Parathyroid adenoma (tissue), 2 donors: ENCODE results near the gene TNFAIP3.

Experiments used
- H2AFZ ChIP-seq: fragments of 300-600 bp; sonication (generic); one replicate; pipeline ENCODE4 v1.7.0; 2017; ENCODE audit warnings: antibody characterized with exemption, mild to moderate bottlenecking
- H3K27ac ChIP-seq: fragments of 300-600 bp; sonication (generic); one replicate; pipeline ENCODE4 v1.7.0; 2017
- H3K27me3 ChIP-seq: fragments of 300-600 bp; sonication (generic); one replicate; pipeline ENCODE4 v1.7.0; 2017; ENCODE audit warnings: low read length; ENCODE audit not compliant: control insufficient read depth, insufficient read depth
- H3K36me3 ChIP-seq: fragments of 300-600 bp; sonication (generic); one replicate; pipeline ENCODE4 v1.7.0; 2017; ENCODE audit warnings: low read length; ENCODE audit not compliant: control insufficient read depth, insufficient read depth
- H3K4me1 ChIP-seq: fragments of 300-600 bp; sonication (generic); one replicate; pipeline ENCODE4 v1.7.0; 2017; ENCODE audit warnings: control low read depth
- H3K4me2 ChIP-seq: fragments of 300-600 bp; sonication (generic); one replicate; pipeline ENCODE4 v1.7.0; 2017; ENCODE audit warnings: low read length
- H3K4me3 ChIP-seq: fragments of 300-600 bp; sonication (generic); one replicate; pipeline ENCODE4 v1.7.0; 2017; ENCODE audit warnings: low read depth, low read length
- H3K79me2 ChIP-seq: fragments of 300-600 bp; sonication (generic); one replicate; pipeline ENCODE4 v1.7.0; 2017; ENCODE audit warnings: control low read depth
- H3K9ac ChIP-seq: fragments of 300-600 bp; sonication (generic); one replicate; pipeline ENCODE4 v1.7.0; 2017; ENCODE audit warnings: mild to moderate bottlenecking
- H3K9me3 ChIP-seq: fragments of 300-600 bp; sonication (generic); one replicate; pipeline ENCODE4 v1.7.0; 2017; ENCODE audit warnings: low read length; ENCODE audit not compliant: control insufficient read depth
- CTCF ChIP-seq: fragments of 300-600 bp; sonication (generic); IDR thresholded peaks from one replicate; pipeline ENCODE4 v1.7.0; 2017; ENCODE audit warnings: antibody characterized with exemption, mild to moderate bottlenecking
- donor health status: primary hyperparathyroidism.

The TNFAIP3 gene

GRCh38 chr6:137874204-137875057, 7.4 kb downstream of the TNFAIP3 start:
- Histone ChIP-seq H2AFZ (no peak overlapping the region), H3K27ac (no peak overlapping the region), H3K79me2 (no peaks in the 10 kb centered on the region), H3K27me3 (no peaks in the 10 kb centered on the region), H3K9ac (no peak overlapping the region), H3K4me3 (no peak overlapping the region), H3K4me2 (no peak overlapping the region), H3K36me3 (no peaks in the 10 kb centered on the region), H3K4me1 (no peaks in the 10 kb centered on the region), H3K9me3 (no peaks in the 10 kb centered on the region)
- no peak for TF ChIP-seq CTCF

- no peaks in the 10 kb centered on the region for H3K9me3 ChIP-seq
- no peak for TF ChIP-seq CTCF
- H3K4me3 ChIP-seq = no peak overlapping the region
- H3K9ac ChIP-seq = no peak overlapping the region
- no peak overlapping the region for H2AFZ ChIP-seq
- H3K27me3 ChIP-seq = no peaks in the 10 kb centered on the region
- H3K4me1 ChIP-seq = no peaks in the 10 kb centered on the region
- no peak overlapping the region for H3K4me2 ChIP-seq
- H3K36me3 ChIP-seq = no peaks in the 10 kb centered on the region
- no peak overlapping the region for H3K27ac ChIP-seq
- H3K79me2 ChIP-seq = no peaks in the 10 kb centered on the region
Measured at GRCh38 chr6:137875058-137875520, 8.0 kb downstream of the TNFAIP3 start.

GRCh38 chr6:137875606-137876005, 8.5 kb downstream of the TNFAIP3 start:
- no peaks in the 10 kb centered on the region for H3K4me1 ChIP-seq
- no peaks in the 10 kb centered on the region for H3K36me3 ChIP-seq
- no peak overlapping the region for H3K27ac ChIP-seq
- H3K27me3 ChIP-seq = no peaks in the 10 kb centered on the region
- no peak overlapping the region for H3K4me2 ChIP-seq
- no peak overlapping the region for H2AFZ ChIP-seq
- TF ChIP-seq CTCF = no peak
- H3K9ac ChIP-seq = no peak overlapping the region
- no peaks in the 10 kb centered on the region for H3K79me2 ChIP-seq
- no peak overlapping the region for H3K4me3 ChIP-seq
- H3K9me3 ChIP-seq = no peaks in the 10 kb centered on the region

- Histone ChIP-seq H3K9me3 (no peaks in the 10 kb centered on the region), H3K79me2 (no peaks in the 10 kb centered on the region), H3K4me2 (no peak overlapping the region), H3K4me1 (no peaks in the 10 kb centered on the region), H3K36me3 (no peaks in the 10 kb centered on the region), H2AFZ (no peak overlapping the region), H3K4me3 (no peak overlapping the region), H3K27ac (no peak overlapping the region), H3K27me3 (no peaks in the 10 kb centered on the region), H3K9ac (no peak overlapping the region)
- no peak for TF ChIP-seq CTCF
Measured at GRCh38 chr6:137876547-137876946, 9.5 kb downstream of the TNFAIP3 start.

GRCh38 chr6:137877113-137877512, 10.1 kb downstream of the TNFAIP3 start:
- no peak overlapping the region for H3K4me2 ChIP-seq
- no peaks in the 10 kb centered on the region for H3K36me3 ChIP-seq
- no peaks in the 10 kb centered on the region for H3K4me1 ChIP-seq
- TF ChIP-seq CTCF = no peak
- no peak overlapping the region for H3K9ac ChIP-seq
- H3K9me3 ChIP-seq = no peaks in the 10 kb centered on the region
- H3K27me3 ChIP-seq = no peaks in the 10 kb centered on the region
- H2AFZ ChIP-seq = no peak overlapping the region
- no peak overlapping the region for H3K27ac ChIP-seq
- H3K79me2 ChIP-seq = no peaks in the 10 kb centered on the region
- H3K4me3 ChIP-seq = no peak overlapping the region
